ENCODE data around the gene NPHP4. TPM values are rescaled to one million over a fixed set of nuclear protein-coding genes. Genes with fewer than 3 reads are reported as not detected.

The NPHP4 gene
- total RNA-seq, 4 donors from 2014 or later, result 11.2 to 24.5 (median 18.2) TPM

DNA sequence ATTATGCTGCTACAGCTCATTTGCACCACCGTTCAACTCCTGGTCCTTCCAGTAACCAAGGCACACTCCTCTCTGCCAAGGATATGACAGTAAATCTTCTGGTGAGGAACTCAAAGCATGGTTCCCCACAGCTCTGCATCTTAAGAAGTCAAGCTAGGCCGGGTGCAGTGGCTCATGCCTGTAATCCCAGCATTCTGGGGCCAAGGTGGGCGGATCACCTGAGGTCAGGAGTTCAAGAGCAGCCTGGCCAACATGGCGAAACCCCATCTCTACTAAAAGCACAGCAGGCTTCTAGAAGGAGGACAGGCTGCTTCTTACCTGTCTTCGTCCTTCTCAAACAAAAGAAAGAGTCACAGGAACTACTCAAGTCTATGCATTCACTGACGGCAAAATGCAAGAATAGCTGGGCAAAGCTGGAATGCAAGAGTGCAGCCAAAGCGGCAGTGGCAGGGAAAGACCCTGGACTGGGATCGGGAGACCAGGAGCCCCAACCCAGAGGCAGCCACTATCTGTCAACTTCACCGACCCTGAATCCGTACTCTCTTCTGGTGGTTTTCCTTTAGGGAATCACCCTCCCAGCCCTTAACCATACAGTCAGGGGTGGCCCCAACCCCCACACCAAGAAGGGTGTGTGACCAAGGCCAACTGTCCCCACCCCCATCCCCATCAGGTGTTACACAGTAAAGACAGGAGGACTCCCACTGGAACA lies 75.5 kb downstream of the NPHP4 start:
- TF ChIP-seq POLR2A (IDR thresholded peaks at IDR 0.05), result no peak
- TF ChIP-seq, protein P1, sequence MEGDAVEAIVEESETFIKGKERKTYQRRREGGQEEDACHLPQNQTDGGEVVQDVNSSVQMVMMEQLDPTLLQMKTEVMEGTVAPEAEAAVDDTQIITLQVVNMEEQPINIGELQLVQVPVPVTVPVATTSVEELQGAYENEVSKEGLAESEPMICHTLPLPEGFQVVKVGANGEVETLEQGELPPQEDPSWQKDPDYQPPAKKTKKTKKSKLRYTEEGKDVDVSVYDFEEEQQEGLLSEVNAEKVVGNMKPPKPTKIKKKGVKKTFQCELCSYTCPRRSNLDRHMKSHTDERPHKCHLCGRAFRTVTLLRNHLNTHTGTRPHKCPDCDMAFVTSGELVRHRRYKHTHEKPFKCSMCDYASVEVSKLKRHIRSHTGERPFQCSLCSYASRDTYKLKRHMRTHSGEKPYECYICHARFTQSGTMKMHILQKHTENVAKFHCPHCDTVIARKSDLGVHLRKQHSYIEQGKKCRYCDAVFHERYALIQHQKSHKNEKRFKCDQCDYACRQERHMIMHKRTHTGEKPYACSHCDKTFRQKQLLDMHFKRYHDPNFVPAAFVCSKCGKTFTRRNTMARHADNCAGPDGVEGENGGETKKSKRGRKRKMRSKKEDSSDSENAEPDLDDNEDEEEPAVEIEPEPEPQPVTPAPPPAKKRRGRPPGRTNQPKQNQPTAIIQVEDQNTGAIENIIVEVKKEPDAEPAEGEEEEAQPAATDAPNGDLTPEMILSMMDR (IDR thresholded peaks at IDR 0.05), result no peak
- intact Hi-C loops (cut with DNase I; ENCODE audit: low total_unique reads), result loop anchor here (10.0 kb wide), 1 partner anchor 282 kb away; no protein-coding TSS in a partner anchor
- no peak for DNase-seq (ENCODE audit: low spot score in 2 of 2)
- no peak overlapping the region for H3K4me3 ChIP-seq (ENCODE audit: low read depth, poor library complexity, severe bottlenecking)
- 87 to 88% methylated on average over 10 of the region's 10 CpGs for WGBS, 2 donors

DNA sequence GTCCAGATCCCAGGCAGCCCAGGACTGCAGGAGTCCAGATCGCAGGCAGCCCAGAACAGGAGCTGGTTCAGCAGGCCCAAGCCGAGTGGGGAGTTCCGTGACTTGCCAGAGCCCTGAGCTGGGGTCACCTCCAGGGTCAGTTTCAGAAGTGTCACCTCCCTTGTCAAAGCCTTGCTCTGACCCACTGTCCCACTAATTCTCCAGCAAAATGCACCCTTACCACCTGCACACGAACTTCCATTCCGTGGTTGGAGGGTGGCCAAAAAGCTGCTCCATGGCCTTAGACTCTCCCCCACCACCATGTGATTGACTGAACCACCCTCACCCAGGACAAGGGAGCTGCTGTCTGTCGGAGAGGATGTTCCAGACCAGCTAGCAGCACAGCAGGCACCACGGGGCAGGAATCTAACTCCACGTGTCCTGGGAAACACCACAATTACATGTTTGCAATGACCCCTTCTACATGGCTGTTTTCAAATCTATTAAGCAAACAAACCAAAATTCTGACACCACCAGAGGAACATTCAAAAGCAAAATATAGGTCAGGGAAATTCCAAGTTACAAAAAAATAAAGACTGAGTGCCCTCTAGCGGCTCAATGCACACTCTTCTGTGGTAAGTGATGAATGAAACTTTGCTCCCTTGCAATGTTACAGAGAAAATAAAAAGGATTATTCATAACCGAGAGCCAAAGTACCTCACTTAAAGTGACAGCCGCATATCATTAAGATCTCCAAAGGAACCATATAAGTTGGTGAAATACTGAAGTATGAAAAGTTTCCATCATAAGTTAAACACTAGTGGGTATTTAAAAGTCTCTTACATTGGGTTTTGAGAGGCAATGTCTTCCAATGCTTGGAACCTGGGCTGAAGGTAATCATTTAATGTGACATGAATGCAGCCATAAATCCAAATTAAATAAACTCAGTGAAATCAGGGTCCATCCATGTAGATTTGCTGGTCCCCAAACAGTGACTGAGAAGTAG lies 76.3 kb downstream of the NPHP4 start:
- no peak overlapping the region for H3K4me3 ChIP-seq (ENCODE audit: low read depth, poor library complexity, severe bottlenecking)
- no peak for DNase-seq (ENCODE audit: low spot score in 2 of 2)
- TF ChIP-seq, protein P1 (IDR thresholded peaks at IDR 0.05), result peak in 1 of 3 donors; percentile 18
- TF ChIP-seq POLR2A (IDR thresholded peaks at IDR 0.05), result no peak
- WGBS, 2 donors, result 37 to 43% methylated on average over 8 to 11 of the region's 11 CpGs
- intact Hi-C loops (cut with DNase I; ENCODE audit: low total_unique reads), result loop anchor here (10.0 kb wide), 1 partner anchor 281 kb away; no protein-coding TSS in a partner anchor

DNA sequence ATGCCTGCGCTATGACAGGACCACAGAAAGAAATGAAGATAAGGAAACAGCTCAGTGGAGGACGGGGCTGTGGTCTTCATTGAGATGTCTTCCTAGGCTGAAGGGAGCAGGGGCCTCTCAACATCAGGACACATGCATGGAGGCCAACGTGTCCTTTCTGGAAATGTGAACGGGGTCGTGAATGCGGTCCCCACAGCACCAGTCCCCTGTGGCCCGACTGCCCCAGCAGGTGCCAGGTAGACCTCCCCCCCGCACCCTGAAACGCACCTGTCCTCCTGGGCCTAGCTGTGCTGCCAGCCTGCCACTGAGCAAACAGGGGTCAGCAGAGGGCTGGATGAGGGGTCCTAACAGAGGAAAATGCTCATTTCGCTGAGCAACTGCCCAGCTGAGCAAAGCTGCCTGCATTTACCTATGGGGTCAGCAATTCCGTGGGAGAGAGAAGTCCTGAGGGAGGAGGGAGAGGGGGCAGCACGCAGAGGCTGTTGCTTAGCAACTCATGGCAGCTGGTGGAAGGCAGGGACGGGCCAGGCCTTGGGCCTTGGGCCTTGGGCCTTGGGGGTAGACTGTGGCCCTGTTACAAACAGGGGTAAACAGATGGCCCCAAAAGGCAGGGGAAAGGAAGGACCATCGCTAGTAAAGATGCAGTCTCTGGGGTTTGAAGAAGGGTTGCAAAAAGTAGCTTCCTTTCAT lies 77.4 kb downstream of the NPHP4 start:
- no peak for TF ChIP-seq POLR2A (IDR thresholded peaks at IDR 0.05)
- TF ChIP-seq, protein P1 (IDR thresholded peaks at IDR 0.05), result no peak
- DNase-seq (ENCODE audit: low spot score in 2 of 2), result peak in 1 of 2 donors; percentile 64
- WGBS, 2 donors, result 88 to 91% methylated on average over 14 of the region's 14 CpGs
- no peak overlapping the region for H3K4me3 ChIP-seq (ENCODE audit: low read depth, poor library complexity, severe bottlenecking)
- intact Hi-C loops (cut with DNase I; ENCODE audit: low total_unique reads), result loop anchor here (10.0 kb wide), 1 partner anchor 280 kb away; no protein-coding TSS in a partner anchor

DNA sequence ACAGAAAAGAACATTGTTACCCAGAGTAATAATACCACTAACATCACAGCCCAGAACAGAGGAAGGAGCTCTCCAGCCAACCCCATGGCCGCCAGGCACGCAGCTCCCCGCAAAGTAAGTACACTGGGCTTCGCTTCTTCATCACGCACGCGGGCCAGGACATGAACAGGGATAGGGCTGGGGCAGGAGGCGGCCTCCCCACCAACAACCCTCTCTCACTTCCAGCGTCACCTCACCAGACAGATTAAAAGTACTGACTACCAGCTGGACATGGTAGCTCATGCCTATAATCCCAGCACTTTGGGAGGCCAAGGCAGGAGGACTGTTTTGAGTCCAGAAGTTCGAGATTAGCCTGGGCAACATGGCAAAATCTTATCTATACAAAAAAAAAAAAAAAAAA lies 78.3 kb downstream of the NPHP4 start:
- TF ChIP-seq, protein P1 (IDR thresholded peaks at IDR 0.05), result no peak
- no peak for TF ChIP-seq POLR2A (IDR thresholded peaks at IDR 0.05)
- intact Hi-C loops (cut with DNase I; ENCODE audit: low total_unique reads), result loop anchor here (10.0 kb wide), 1 partner anchor 279 kb away; no protein-coding TSS in a partner anchor
- peak in 1 of 2 donors; percentile 52 for DNase-seq (ENCODE audit: low spot score in 2 of 2)
- WGBS, 2 donors, result 96% methylated on average over 10 of the region's 10 CpGs
- H3K4me3 ChIP-seq (ENCODE audit: low read depth, poor library complexity, severe bottlenecking), result no peak overlapping the region

DNA sequence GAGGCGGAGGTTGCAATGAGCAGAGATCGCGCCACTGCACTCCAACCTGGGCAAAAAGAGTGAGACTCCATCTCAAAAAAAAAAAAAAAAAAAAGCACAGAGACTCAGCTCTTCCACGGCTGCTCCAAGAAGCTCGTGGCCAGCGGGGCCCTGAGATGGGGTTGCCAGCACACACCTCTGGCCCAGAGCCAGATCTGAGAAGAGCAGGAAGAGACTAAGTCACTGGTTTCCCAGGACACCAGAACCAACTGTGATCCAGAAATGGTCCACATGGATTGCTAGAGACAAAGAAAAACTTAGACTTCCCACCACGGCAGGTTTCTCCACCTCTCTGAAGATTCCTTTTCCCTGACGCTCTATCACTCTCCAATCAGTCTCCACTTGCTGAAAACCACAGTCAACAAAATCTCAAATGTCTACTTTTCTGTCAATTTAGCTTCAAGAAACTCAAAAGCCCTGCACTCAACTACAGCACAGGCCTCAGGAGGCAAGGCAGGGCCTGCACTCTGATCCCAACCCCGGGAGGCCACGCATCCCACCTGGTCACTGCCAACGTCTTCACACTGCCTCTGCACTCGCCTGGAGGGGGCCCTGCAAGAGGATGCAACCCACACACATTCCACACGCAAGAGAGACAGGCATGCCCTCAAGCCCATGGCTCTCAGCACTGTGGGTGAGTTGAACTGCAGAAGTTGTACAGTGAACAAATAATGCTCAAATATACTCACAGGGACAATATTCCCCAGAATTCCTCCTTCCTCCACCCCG lies 79.0 kb downstream of the NPHP4 start:
- peak in 1 of 2 donors; percentile 73 for DNase-seq (ENCODE audit: low spot score in 2 of 2)
- intact Hi-C loops (cut with DNase I; ENCODE audit: low total_unique reads), result loop anchor here (10.0 kb wide), 1 partner anchor 278 kb away; no protein-coding TSS in a partner anchor
- WGBS, 2 donors, result 80 to 87% methylated on average over 14 of the region's 14 CpGs
- H3K4me3 ChIP-seq (ENCODE audit: low read depth, poor library complexity, severe bottlenecking), result no peak overlapping the region
- TF ChIP-seq, protein P1 (IDR thresholded peaks at IDR 0.05), result no peak
- no peak for TF ChIP-seq POLR2A (IDR thresholded peaks at IDR 0.05)

Data from lower leg skin (tissue), 4 donors.